Gastrocnemius medialis (tissue), 4 donors: Measurements from ENCODE around the gene NUTM2A.
"Not testable (repeated sequence)": the region's sequence is repeated elsewhere in the genome, so short reads cannot be mapped to it uniquely, and the experiment has no call there.

Source experiments
- CTCF ChIP-seq, 5 experiments: fragments of 450-650 bp in 3 of 5; fragments of 200-600 bp in 2 of 5; sonication (generic) in 2 of 5; IDR thresholded peaks in 4 of 5; conservative IDR thresholded peaks in 1 of 5; 1 replicate in 4 of 5; 2 replicates in 1 of 5; pipeline ENCODE4 v1.5.1; 2016 to 2019; ENCODE audit warnings: antibody characterized with exemption in 5 of 5, mild to moderate bottlenecking in 3 of 5, moderate library complexity in 3 of 5
- POLR2A ChIP-seq, 2 donors: fragments of 450-650 bp; IDR thresholded peaks; one replicate each; pipeline ENCODE4 v1.6.1; 2017; ENCODE audit warnings: antibody characterized with exemption in 2 of 2, mild to moderate bottlenecking in 2 of 2, moderate library complexity in 2 of 2

GRCh38 chr10:87234854-87235253, 9.6 kb downstream of the NUTM2A start:
- TF ChIP-seq CTCF (IDR thresholded peaks at IDR 0.05 in 4 of 5, conservative IDR thresholded peaks at IDR 0.05 in 1 of 5); POLR2A (IDR thresholded peaks at IDR 0.05): not testable (repeated sequence)
